GM18873 (cell line): ENCODE data around the gene PCBD1.

ENCODE experiments used
- ATAC-seq: cut with Tn5 transposase; IDR thresholded peaks from one replicate; pipeline ENCODE4 v1.9.1; 2021; ENCODE audit warnings: mild to moderate bottlenecking, moderate library complexity, moderate number of reproducible peaks; ENCODE audit not compliant: unreplicated experiment, low FRiP score

Gene PCBD1

GRCh38 chr10:70840836-70841235 lies 47.5 kb downstream of the PCBD1 start:
- ATAC-seq = no peak

- ATAC-seq = no peak
These were observed 50.0 kb downstream of the PCBD1 start for GRCh38 chr10:70838270-70838805.

GRCh38 chr10:70837660-70838059 lies 50.7 kb downstream of the PCBD1 start:
- ATAC-seq = no peak

- ATAC-seq = no peak
These were observed 52.0 kb downstream of the PCBD1 start for GRCh38 chr10:70836319-70836718.

- ATAC-seq = no peak
These were observed 53.8 kb downstream of the PCBD1 start for GRCh38 chr10:70834441-70835151.

- no peak for ATAC-seq
These were observed 54.3 kb downstream of the PCBD1 start for GRCh38 chr10:70834021-70834420.

GRCh38 chr10:70833601-70834000 lies 54.8 kb downstream of the PCBD1 start:
- ATAC-seq = no peak
